Germinal center (tissue), 1 donor: ENCODE measurements around the gene GDF11.
A peak's percentile ranks its signal among the peaks of the same experiment; 100 is the strongest.

Experiments used
- DNase-seq: peaks from one replicate; pipeline ENCODE4 v3.0.0; 2012; ENCODE audit warnings: mixed read lengths, low spot score

GDF11 gene

GRCh38 chr12:55723516-55724225, 19.3 kb upstream of the GDF11 start:
- no peak for DNase-seq

GRCh38 chr12:55724226-55724939, 18.5 kb upstream of the GDF11 start:
- DNase-seq: peak; percentile 68

- no peak for DNase-seq
Measured at GRCh38 chr12:55724940-55725309, 18.0 kb upstream of the GDF11 start.

GRCh38 chr12:55725556-55725955, 17.4 kb upstream of the GDF11 start:
- DNase-seq: no peak

- DNase-seq: no peak
Measured at GRCh38 chr12:55726971-55727370, 16.0 kb upstream of the GDF11 start.

- DNase-seq: no peak
Measured at GRCh38 chr12:55727643-55728185, 15.2 kb upstream of the GDF11 start.

- peak; percentile 35 for DNase-seq
Measured at GRCh38 chr12:55728186-55728938, 14.6 kb upstream of the GDF11 start.

GRCh38 chr12:55728939-55729818, 13.7 kb upstream of the GDF11 start, which contains the start of gene CD63:
CD63 (minus strand) TSS chr12:55729009; CDS start chr12:55728341, 668 bp downstream.
- peak; percentile 75 for DNase-seq

- peak; percentile 45 for DNase-seq
Measured at GRCh38 chr12:55729819-55730818, 12.8 kb upstream of the GDF11 start.

- DNase-seq: no peak
Measured at GRCh38 chr12:55732288-55732687, 10.6 kb upstream of the GDF11 start.

- DNase-seq: no peak
Measured at GRCh38 chr12:55733021-55733555, 9.8 kb upstream of the GDF11 start.

- no peak for DNase-seq
Measured at GRCh38 chr12:55733858-55734257, 9.1 kb upstream of the GDF11 start.

GRCh38 chr12:55734595-55734994, 8.3 kb upstream of the GDF11 start:
- no peak for DNase-seq

- no peak for DNase-seq
Measured at GRCh38 chr12:55736076-55736475, 6.8 kb upstream of the GDF11 start.

GRCh38 chr12:55736780-55737580, 5.9 kb upstream of the GDF11 start:
- peak; percentile 58 for DNase-seq

- no peak for DNase-seq
Measured at GRCh38 chr12:55737581-55738122, 5.3 kb upstream of the GDF11 start.

- peak; percentile 76 for DNase-seq
Measured at GRCh38 chr12:55738123-55739024, 4.5 kb upstream of the GDF11 start.

GRCh38 chr12:55739025-55739378, 3.9 kb upstream of the GDF11 start:
- no peak for DNase-seq
